Measurements from ENCODE around the gene ZNF780B. TPM values are rescaled to one million over a fixed set of nuclear protein-coding genes. Genes with fewer than 3 reads are reported as not detected.

Gene ZNF780B
- total RNA-seq, 1 donor from 2014 or later, result 21.4 TPM

DNA sequence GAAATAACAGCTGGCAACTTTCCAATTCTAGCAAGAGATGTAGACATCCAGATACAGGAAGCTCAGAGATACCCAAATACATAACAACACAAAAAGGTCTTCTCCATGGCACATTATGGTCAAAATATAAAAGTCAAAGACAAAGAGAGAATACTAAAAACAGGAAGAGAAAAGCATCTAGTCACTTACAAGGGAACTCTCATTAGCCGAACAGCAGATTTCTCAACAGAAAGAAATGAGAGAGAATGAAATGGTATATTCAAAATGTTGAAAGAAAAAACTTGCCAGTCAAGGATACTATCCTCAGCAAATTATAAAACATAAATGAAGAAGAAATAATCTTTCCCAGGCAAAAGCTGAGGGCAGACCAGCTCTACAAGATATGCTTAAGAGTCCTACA lies 22.3 kb upstream of the ZNF780B start:
- no peak for DNase-seq (ENCODE audit: low read depth)
- H3K4me3 ChIP-seq (ENCODE audit: low read depth, low read length), result no peak overlapping the region
- TF ChIP-seq, protein P1, sequence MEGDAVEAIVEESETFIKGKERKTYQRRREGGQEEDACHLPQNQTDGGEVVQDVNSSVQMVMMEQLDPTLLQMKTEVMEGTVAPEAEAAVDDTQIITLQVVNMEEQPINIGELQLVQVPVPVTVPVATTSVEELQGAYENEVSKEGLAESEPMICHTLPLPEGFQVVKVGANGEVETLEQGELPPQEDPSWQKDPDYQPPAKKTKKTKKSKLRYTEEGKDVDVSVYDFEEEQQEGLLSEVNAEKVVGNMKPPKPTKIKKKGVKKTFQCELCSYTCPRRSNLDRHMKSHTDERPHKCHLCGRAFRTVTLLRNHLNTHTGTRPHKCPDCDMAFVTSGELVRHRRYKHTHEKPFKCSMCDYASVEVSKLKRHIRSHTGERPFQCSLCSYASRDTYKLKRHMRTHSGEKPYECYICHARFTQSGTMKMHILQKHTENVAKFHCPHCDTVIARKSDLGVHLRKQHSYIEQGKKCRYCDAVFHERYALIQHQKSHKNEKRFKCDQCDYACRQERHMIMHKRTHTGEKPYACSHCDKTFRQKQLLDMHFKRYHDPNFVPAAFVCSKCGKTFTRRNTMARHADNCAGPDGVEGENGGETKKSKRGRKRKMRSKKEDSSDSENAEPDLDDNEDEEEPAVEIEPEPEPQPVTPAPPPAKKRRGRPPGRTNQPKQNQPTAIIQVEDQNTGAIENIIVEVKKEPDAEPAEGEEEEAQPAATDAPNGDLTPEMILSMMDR (conservative IDR thresholded peaks at IDR 0.05; ENCODE audit: low read depth, low read length), result no peak

- TF ChIP-seq, protein P1 (conservative IDR thresholded peaks at IDR 0.05; ENCODE audit: low read depth, low read length), result no peak
- no peak for DNase-seq (ENCODE audit: low read depth)
Measured at GRCh38 chr19:40070058-40070457, 14.0 kb upstream of the ZNF780B start.

DNA sequence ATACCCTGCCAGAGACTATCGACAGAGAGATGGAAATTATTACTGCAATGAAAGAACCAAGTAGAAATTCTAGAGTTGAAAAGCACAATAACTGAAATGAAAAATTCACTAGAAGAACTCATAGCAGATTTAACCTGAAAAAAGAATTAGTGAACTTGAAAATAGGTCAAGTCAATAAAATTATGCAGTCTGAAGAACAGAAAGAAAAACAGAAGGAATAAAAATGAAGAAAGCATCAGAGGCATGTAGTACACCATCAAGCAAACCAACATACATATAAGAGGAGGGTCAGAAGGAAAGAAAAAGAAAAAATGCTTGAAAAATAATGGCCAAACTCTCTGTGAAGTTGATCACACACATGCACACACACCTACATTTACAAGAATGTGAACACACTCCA lies 3.6 kb upstream of the ZNF780B start:
- TF ChIP-seq, protein P1 (conservative IDR thresholded peaks at IDR 0.05; ENCODE audit: low read depth, low read length), result no peak

More at GRCh38 chr19:40070058-40070457, 14.0 kb upstream of the ZNF780B start:
- no peak overlapping the region for H3K4me3 ChIP-seq (ENCODE audit: low read depth, low read length)

DNA sequence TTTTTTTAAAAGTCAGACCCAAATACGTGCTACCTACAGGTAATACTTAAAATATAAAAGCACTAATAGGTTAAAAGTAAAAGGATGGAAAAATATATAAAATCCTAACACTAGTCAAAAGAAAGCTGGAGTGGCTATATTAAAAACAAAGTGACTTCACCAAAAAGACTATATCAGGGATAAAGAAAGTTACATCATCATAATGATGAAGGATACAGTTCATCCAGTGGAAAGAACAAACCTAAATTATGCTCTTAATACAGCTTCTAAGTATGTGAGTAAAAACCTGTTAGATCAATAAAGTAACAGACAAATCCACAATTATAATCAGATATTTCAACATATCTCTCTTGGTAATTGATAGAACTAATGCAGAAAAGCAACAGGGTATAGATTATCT lies 1.1 kb upstream of the ZNF780B start:
- TF ChIP-seq, protein P1 (conservative IDR thresholded peaks at IDR 0.05; ENCODE audit: low read depth, low read length), result no peak
- no peak overlapping the region for H3K4me3 ChIP-seq (ENCODE audit: low read depth, low read length)
- no peak for DNase-seq (ENCODE audit: low read depth)

More for the DNA sequence above, 3.6 kb upstream of the ZNF780B start:
- DNase-seq (ENCODE audit: low read depth), result no peak
- no peak overlapping the region for H3K4me3 ChIP-seq (ENCODE audit: low read depth, low read length)

- TF ChIP-seq, protein P1 (conservative IDR thresholded peaks at IDR 0.05; ENCODE audit: low read depth, low read length), result no peak
- peak overlapping the region; percentile 77 for H3K4me3 ChIP-seq (ENCODE audit: low read depth, low read length)
- DNase-seq (ENCODE audit: low read depth), result no peak
Measured at GRCh38 chr19:40056505-40056904, 474 bp upstream of the ZNF780B start.

DNA sequence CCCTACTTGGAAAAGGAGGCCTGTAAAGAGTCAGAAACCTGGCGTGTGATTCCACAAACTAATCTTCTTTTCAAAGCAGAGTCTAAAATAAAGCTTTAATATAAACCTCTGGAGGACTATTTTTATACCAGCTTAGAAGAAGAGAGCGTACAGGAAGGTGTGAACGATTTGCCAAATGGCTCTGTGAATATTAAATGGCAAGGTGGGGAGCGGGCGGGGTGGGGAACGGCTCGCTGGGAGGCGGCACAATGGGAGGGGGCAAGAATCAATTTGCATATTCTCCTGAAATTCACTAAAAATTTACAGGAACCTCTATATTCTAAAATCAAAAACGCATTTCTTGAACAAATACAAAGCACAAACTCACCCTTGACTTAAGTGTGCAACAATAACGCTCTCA lies 982 bp downstream of the ZNF780B start:
- H3K4me3 ChIP-seq (ENCODE audit: low read depth, low read length), result peak overlapping the region; percentile 77
- DNase-seq (ENCODE audit: low read depth), result no peak
- TF ChIP-seq, protein P1 (conservative IDR thresholded peaks at IDR 0.05; ENCODE audit: low read depth, low read length), result no peak

DNA sequence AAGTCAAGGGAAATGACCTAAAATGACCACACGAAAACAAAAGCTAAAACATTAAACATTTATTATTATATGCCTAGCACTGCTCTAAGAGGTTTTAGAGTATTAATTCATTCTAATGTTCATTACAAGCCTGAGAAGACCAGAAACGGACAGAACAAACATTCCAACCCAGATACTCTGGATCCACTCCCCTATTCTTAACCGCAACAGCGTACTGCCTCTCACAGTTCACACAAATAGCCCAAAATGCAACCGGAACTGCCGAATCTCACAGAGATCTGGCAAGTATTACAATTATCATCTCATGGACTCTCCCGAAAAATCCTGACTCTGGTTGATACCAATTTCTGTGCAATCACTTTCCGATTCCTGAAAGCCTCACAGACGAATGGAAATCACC lies 1.4 kb downstream of the ZNF780B start:
- TF ChIP-seq, protein P1 (conservative IDR thresholded peaks at IDR 0.05; ENCODE audit: low read depth, low read length), result no peak
- DNase-seq (ENCODE audit: low read depth), result no peak
- peak overlapping the region; percentile 77 for H3K4me3 ChIP-seq (ENCODE audit: low read depth, low read length)
